Progenitor cell of endocrine pancreas (in vitro differentiated cells): ENCODE data around the gene CRAMP1. TPM values are rescaled to one million over a fixed set of nuclear protein-coding genes. Genes with fewer than 3 reads are reported as not detected.

ENCODE experiments used
- DNase-seq: peaks from one replicate; pipeline ENCODE4 v3.0.0; 2021; ENCODE audit warnings: low spot score; ENCODE audit not compliant: unreplicated experiment
- H3K27ac Mint-ChIP-seq: 2 replicates; pipeline ENCODE4 v1.8.0; 2021; ENCODE audit warnings: mild to moderate bottlenecking, moderate library complexity, mixed read lengths
- H3K27me3 Mint-ChIP-seq: 2 replicates; pipeline ENCODE4 v1.8.0; 2021; ENCODE audit warnings: mixed read lengths
- H3K36me3 Mint-ChIP-seq: 2 replicates; pipeline ENCODE4 v1.8.0; 2022; ENCODE audit warnings: mixed read lengths; ENCODE audit not compliant: insufficient read depth
- H3K4me1 Mint-ChIP-seq: 2 replicates; pipeline ENCODE4 v1.8.0; 2021; ENCODE audit warnings: low read depth, mixed read lengths
- H3K4me3 Mint-ChIP-seq: 2 replicates; pipeline ENCODE4 v1.8.0; 2021; ENCODE audit warnings: low read depth, mild to moderate bottlenecking, moderate library complexity, mixed read lengths
- H3K9me3 Mint-ChIP-seq: 2 replicates; pipeline ENCODE4 v1.8.0; 2021; ENCODE audit warnings: low read depth, mixed read lengths
- total RNA-seq: library from RNA; stranded (reverse); gene quantifications from 2 replicates; pipeline ENCODE4 v1.2.1, GENCODE V29; 2021
- TF ChIP-seq, protein P1 (sequence below): fragments of 200-600 bp; sonication (generic); IDR thresholded peaks from one replicate; pipeline ENCODE4 v1.5.0; 2021; ENCODE audit warnings: antibody characterized with exemption, mild to moderate bottlenecking; ENCODE audit not compliant: unreplicated experiment

CRAMP1 gene
- total RNA-seq, 1 donor from 2014 or later, result 58.3 TPM

DNA sequence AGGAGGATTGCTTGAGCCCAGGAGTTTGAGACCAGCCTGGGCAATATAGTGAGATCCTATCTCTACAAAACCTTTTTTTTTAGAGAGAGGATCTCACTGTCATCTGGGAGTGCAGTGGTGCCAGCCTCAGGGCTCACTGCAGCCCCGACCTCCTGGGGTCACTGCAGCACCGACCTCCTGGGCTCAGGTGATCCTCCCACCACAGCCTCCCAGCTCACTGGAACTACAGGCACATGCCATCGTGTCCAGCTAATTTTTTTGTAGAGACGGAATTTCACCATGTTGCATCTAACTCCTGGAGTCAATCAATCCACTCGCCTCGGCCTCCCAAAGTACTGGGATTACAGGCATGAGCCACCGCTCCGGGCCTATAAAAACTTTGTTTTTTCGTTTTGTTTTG, 109.2 kb downstream of the CRAMP1 start:
- no peak overlapping the region for H3K4me3 Mint-ChIP-seq
- H3K27ac Mint-ChIP-seq, result no peak overlapping the region
- no peaks in the 10 kb centered on the region for H3K27me3 Mint-ChIP-seq
- DNase-seq, result no peak
- no peaks in the 10 kb centered on the region for H3K9me3 Mint-ChIP-seq
- TF ChIP-seq, protein P1, sequence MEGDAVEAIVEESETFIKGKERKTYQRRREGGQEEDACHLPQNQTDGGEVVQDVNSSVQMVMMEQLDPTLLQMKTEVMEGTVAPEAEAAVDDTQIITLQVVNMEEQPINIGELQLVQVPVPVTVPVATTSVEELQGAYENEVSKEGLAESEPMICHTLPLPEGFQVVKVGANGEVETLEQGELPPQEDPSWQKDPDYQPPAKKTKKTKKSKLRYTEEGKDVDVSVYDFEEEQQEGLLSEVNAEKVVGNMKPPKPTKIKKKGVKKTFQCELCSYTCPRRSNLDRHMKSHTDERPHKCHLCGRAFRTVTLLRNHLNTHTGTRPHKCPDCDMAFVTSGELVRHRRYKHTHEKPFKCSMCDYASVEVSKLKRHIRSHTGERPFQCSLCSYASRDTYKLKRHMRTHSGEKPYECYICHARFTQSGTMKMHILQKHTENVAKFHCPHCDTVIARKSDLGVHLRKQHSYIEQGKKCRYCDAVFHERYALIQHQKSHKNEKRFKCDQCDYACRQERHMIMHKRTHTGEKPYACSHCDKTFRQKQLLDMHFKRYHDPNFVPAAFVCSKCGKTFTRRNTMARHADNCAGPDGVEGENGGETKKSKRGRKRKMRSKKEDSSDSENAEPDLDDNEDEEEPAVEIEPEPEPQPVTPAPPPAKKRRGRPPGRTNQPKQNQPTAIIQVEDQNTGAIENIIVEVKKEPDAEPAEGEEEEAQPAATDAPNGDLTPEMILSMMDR, result no peak
- H3K36me3 Mint-ChIP-seq, result peaks cover 2% of the 10 kb centered on the region
- peaks cover 4% of the 10 kb centered on the region for H3K4me1 Mint-ChIP-seq

DNA sequence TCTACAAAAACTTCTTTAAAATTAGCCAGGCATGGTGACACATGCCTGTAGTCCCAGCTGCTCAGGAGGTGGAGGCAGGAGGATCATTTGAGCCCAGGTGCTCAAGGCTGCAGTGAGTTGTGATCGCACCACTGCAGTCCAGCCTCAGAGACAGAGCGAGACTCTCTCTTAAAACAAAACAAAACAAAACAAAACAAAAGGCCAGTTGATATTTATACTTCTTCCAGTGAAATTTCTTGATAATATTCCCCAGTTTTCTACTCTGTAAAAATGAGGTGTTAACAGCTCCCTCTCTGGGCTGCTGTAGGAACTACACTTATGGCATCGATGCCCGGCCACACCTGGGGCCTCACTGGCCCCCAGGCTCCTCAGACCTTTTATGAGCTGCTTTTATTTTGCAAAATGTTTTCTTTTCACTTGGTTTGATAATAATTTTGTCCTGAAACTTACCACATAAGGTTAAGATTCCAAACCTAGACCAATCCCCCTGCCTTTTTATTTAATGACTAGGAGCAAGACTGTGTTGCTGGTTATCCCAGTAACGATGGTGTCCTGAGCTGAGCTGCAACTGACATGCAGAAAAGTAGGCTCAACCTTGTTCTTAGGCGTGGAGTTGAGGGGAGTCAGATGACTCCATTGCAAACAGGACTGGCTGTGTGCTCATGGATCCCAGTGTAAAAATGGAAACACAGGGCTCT, 111.4 kb downstream of the CRAMP1 start:
- H3K36me3 Mint-ChIP-seq, result peaks cover 2% of the 10 kb centered on the region
- peaks cover 4% of the 10 kb centered on the region for H3K4me1 Mint-ChIP-seq

DNA sequence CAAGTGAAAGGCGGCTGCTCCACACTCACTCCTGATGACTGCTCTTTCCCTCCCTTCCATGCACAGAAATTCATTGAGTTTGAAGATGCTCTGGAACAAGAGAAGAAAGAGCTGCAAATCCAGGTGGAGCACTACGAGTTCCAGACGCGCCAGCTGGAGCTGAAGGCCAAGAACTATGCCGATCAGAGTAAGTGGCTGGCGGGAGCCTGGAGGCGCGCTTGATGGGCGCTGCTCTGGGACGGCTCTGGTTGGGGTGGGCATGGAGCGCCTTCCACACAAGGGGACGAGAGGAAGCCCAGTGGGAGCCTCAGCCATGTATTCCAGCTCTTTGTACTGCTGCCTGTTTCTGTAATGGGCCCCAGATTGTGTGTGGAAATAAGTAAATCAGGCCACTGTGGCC, 112.3 kb downstream of the CRAMP1 start:
- H3K36me3 Mint-ChIP-seq, result peaks cover 4% of the 10 kb centered on the region
- TF ChIP-seq, protein P1, result no peak
- no peak overlapping the region for H3K4me3 Mint-ChIP-seq
- no peaks in the 10 kb centered on the region for H3K9me3 Mint-ChIP-seq
- peaks cover 2% of the 10 kb centered on the region for H3K4me1 Mint-ChIP-seq
- no peak for DNase-seq
- H3K27ac Mint-ChIP-seq, result no peak overlapping the region
- no peaks in the 10 kb centered on the region for H3K27me3 Mint-ChIP-seq

More for the DNA sequence above, 111.4 kb downstream of the CRAMP1 start:
- TF ChIP-seq, protein P1, result peak; percentile 77
- Mint-ChIP-seq H3K9me3 (no peaks in the 10 kb centered on the region), H3K27ac (peak overlapping the region; percentile 54), H3K27me3 (no peaks in the 10 kb centered on the region), H3K4me3 (no peak overlapping the region)
- DNase-seq, result no peak

DNA sequence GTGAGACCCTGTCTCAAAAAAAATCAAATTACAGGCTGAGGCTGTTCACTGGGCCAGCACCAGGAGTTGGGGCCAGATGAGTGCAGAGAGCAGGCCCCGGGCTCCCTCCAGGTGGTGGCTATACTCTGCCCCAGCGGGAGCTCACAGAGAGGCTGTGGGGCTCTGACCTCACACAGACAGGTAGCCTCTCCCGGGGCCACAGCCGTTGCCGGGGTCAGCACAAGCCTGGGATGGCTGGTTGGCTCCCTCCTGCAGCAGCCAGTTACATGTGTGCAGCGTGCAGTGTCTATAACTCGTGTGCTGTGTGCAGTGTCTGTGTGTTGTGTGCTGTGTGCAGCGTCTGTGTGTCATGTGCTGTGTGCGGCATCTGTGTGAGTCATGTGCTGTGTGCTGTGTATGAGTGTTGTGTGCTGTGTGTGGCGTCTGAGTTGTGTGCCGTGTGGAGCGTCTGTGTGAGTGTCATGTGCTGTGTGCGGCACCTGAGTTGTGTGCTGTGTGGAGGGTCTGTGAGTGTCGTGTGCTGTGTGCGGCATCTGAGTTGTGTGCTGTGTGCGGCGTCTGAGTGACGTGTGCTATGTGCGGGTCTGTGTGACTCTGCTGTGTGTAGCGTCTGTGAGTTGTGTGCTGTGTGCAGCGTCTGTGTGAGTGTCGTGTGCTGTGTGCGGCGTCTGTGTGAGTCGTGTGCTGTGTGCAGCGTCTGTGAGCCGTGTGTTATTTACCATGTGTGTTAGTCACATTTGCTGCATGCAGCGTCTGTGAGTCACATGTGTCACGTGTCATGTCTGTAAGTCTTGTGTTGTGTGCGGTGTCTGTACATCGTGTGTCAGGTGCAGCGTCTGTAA, 114.7 kb downstream of the CRAMP1 start:
- H3K4me1 Mint-ChIP-seq, result no peaks in the 10 kb centered on the region
- H3K9me3 Mint-ChIP-seq, result no peaks in the 10 kb centered on the region
- TF ChIP-seq, protein P1, result no peak
- peak overlapping the region; percentile 8 for H3K27ac Mint-ChIP-seq
- H3K27me3 Mint-ChIP-seq, result no peaks in the 10 kb centered on the region
- H3K4me3 Mint-ChIP-seq, result no peak overlapping the region
- DNase-seq, result no peak
- peaks cover 6% of the 10 kb centered on the region for H3K36me3 Mint-ChIP-seq

Other genes starting within 250 kb of the CRAMP1 start
- 31.5 and 33.1 TPM in 2 replicates for gene UNKL, start 197.7 kb upstream of the CRAMP1 start, total RNA-seq
- 10.8 and 11.3 TPM in 2 replicates for gene UQCC4, start 191.6 kb upstream of the CRAMP1 start, total RNA-seq
- 7.1 and 7.6 TPM in 2 replicates for gene PERCC1, start 181.3 kb upstream of the CRAMP1 start, total RNA-seq
- gene CCDC154, start 167.8 kb upstream of the CRAMP1 start, total RNA-seq, result 4.8 and 5.7 TPM in 2 replicates
- gene CLCN7, start 137.3 kb upstream of the CRAMP1 start, total RNA-seq, result 85.3 and 89.4 TPM in 2 replicates
- not detected in 2 replicates for gene PTX4, start 123.4 kb upstream of the CRAMP1 start, total RNA-seq
- 73.4 and 77.2 TPM in 2 replicates for gene TELO2, start 119.0 kb upstream of the CRAMP1 start, total RNA-seq
- gene TMEM204, start 78.7 kb upstream of the CRAMP1 start, total RNA-seq, result not detected in 2 replicates
- 75.2 and 85.3 TPM in 2 replicates for gene IFT140, start 288 bp upstream of the CRAMP1 start, total RNA-seq
- gene JPT2, start 65.9 kb downstream of the CRAMP1 start, total RNA-seq, result 141 and 146 TPM in 2 replicates
- gene MAPK8IP3, start 93.8 kb downstream of the CRAMP1 start, total RNA-seq, result 153 and 157 TPM in 2 replicates
- 34.4 and 35.3 TPM in 2 replicates for gene NME3, start 159.2 kb downstream of the CRAMP1 start, total RNA-seq
- gene EME2, start 160.4 kb downstream of the CRAMP1 start, total RNA-seq, result 50.6 and 53.4 TPM in 2 replicates
- 77.2 and 84.6 TPM in 2 replicates for gene MRPS34, start 160.8 kb downstream of the CRAMP1 start, total RNA-seq
- gene SPSB3, start 170.2 kb downstream of the CRAMP1 start, total RNA-seq, result 47.8 and 50.2 TPM in 2 replicates
- 59.9 and 65.4 TPM in 2 replicates for gene NUBP2, start 170.6 kb downstream of the CRAMP1 start, total RNA-seq
- gene IGFALS, start 181.3 kb downstream of the CRAMP1 start, total RNA-seq, result 0.60 and 1.2 TPM in 2 replicates
- 43.6 and 46.4 TPM in 2 replicates for gene HAGH, start 214.5 kb downstream of the CRAMP1 start, total RNA-seq
- 26.3 and 27.9 TPM in 2 replicates for gene FAHD1, start 214.8 kb downstream of the CRAMP1 start, total RNA-seq